K562 (cell line): ENCODE data around the gene BRWD1. TPM values are rescaled to one million over a fixed set of nuclear protein-coding genes. Genes with fewer than 3 reads are reported as not detected.

Experiments used
- ARID1B ChIP-seq: fragments of 450-650 bp; IDR thresholded peaks from 2 replicates; pipeline ENCODE4 v1.6.1; 2016; ENCODE audit warnings: antibody characterized with exemption, mild to moderate bottlenecking, inconsistent platforms
- CBFA2T2 ChIP-seq: fragments of 450-650 bp; conservative IDR thresholded peaks from 2 replicates; pipeline ENCODE4 v1.6.1; 2017; ENCODE audit warnings: mild to moderate bottlenecking
- CBX2 ChIP-seq: fragments of 200-600 bp; sonication (generic); IDR thresholded peaks from one replicate; pipeline ENCODE4 v1.6.1; 2012; ENCODE audit warnings: mild to moderate bottlenecking, low read length, inconsistent platforms; ENCODE audit not compliant: insufficient read depth, poor library complexity, severe bottlenecking
- CREBBP ChIP-seq: IDR thresholded peaks from one replicate; pipeline ENCODE4 v1.6.1; 2012; ENCODE audit warnings: low read depth, mild to moderate bottlenecking, control low read depth, inconsistent platforms, low read length
- DMBX1 ChIP-seq: fragments of 250-450 bp; sonication (Bioruptor Pico); IDR thresholded peaks from 2 replicates; pipeline ENCODE4 v1.8.0; 2022; ENCODE audit warnings: inconsistent platforms, mild to moderate bottlenecking, moderate library complexity, borderline replicate concordance
- JUNB ChIP-seq: fragments of 450-650 bp; formaldehyde crosslinking; conservative IDR thresholded peaks from 2 replicates; pipeline ENCODE4 v1.4.0; 2020; ENCODE audit warnings: mild to moderate bottlenecking
- KDM4B ChIP-seq, 2 experiments: fragments of 450-650 bp in 1 of 2; sonication (generic) in 1 of 2; IDR thresholded peaks; 2 replicates each; pipeline ENCODE4 v1.6.1; 2016 to 2017; ENCODE audit warnings: borderline replicate concordance in 2 of 2, antibody characterized with exemption in 1 of 2, low read depth in 1 of 2, mild to moderate bottlenecking in 1 of 2
- NONO ChIP-seq, 2 experiments: fragments of 200-400 bp in 1 of 2; fragments of 450-650 bp in 1 of 2; formaldehyde crosslinking in 1 of 2; IDR thresholded peaks; 2 replicates each; pipeline ENCODE4 v1.6.1; 2017; ENCODE audit warnings: low read depth in 2 of 2, mild to moderate bottlenecking in 2 of 2, moderate library complexity in 2 of 2, low read length in 1 of 2
- PREB ChIP-seq: sonication (generic); formaldehyde crosslinking; IDR thresholded peaks from 2 replicates; pipeline ENCODE4 v1.8.1; 2023; ENCODE audit warnings: mild to moderate bottlenecking, missing genetic modification reagents
- RBM15 ChIP-seq: fragments of 200-400 bp; formaldehyde crosslinking; IDR thresholded peaks from 2 replicates; pipeline ENCODE4 v1.6.1; 2018; ENCODE audit warnings: mild to moderate bottlenecking, low read length, moderate library complexity; ENCODE audit not compliant: insufficient read depth
- RFX7 ChIP-seq: fragments of 250-450 bp; sonication (Bioruptor Pico); IDR thresholded peaks from 2 replicates; pipeline ENCODE4 v1.5.1; 2021; ENCODE audit warnings: mild to moderate bottlenecking
- TAL1 ChIP-seq: fragments of 450-650 bp; IDR thresholded peaks from 2 replicates; pipeline ENCODE4 v1.6.1; 2016; ENCODE audit warnings: mild to moderate bottlenecking
- U2AF1 ChIP-seq: fragments of 200-400 bp; formaldehyde crosslinking; optimal IDR thresholded peaks from 2 replicates; pipeline ENCODE3; 2017; ENCODE audit warnings: mild to moderate bottlenecking, low read depth, low read length, moderate library complexity
- ZBTB1 ChIP-seq: sonication (generic); formaldehyde crosslinking; IDR thresholded peaks from 2 replicates; pipeline ENCODE4 v1.8.1; 2023; ENCODE audit warnings: missing genetic modification reagents, low read depth, mild to moderate bottlenecking, borderline replicate concordance
- ZBTB17 ChIP-seq: fragments of 450-650 bp; formaldehyde crosslinking; IDR thresholded peaks from 2 replicates; pipeline ENCODE4 v1.4.0; 2020; ENCODE audit warnings: mild to moderate bottlenecking
- ZFP30 ChIP-seq: fragments of 250-450 bp; sonication (Bioruptor Pico); IDR thresholded peaks from 2 replicates; pipeline ENCODE4 v1.8.0; 2022; ENCODE audit warnings: moderate library complexity, mild to moderate bottlenecking, inconsistent platforms, borderline replicate concordance
- ZNF592 ChIP-seq: fragments of 450-650 bp; IDR thresholded peaks from 2 replicates; pipeline ENCODE4 v1.6.1; 2017; ENCODE audit warnings: antibody characterized with exemption, mild to moderate bottlenecking
- ZNF76 ChIP-seq: fragments of 250-450 bp; sonication (Bioruptor Pico); IDR thresholded peaks from 2 replicates; pipeline ENCODE4 v1.4.0; 2020; ENCODE audit warnings: mild to moderate bottlenecking, moderate library complexity, borderline replicate concordance
- polyA plus RNA-seq, 8 experiments: library from polyadenylated mRNA; depleted of rRNA in 4 of 8; stranded (reverse) in 5 of 8; unstranded in 3 of 8; fragments of >200 nt; fragmentation: Nextera tagmentation in 2 of 8; fragmentation: Illumina TruSeq in 1 of 8; extraction: Ambion mirVana in 2 of 8; extraction: Trizol in 1 of 8; gene quantifications; 2 replicates each; pipeline versions ENCODE4 v1.2.1 to v1.2.3, GENCODE V29; 2011 to 2014; ENCODE audit warnings: inconsistent platforms in 1 of 8, missing spikeins in 1 of 8
- total RNA-seq, 7 experiments: library from RNA; depleted of rRNA in 6 of 7; stranded (reverse); fragments of >200 nt in 6 of 7; fragmentation: Illumina TruSeq in 2 of 7; extraction: Trizol in 2 of 7; gene quantifications; 2 replicates each; pipeline versions ENCODE4 v1.2.1 to v1.2.3, GENCODE V29; 2011 to 2021; ENCODE audit warnings: low replicate concordance in 1 of 7
- TF ChIP-seq, protein P1 (sequence below): fragments of 250-450 bp; sonication (Bioruptor Pico); IDR thresholded peaks from 2 replicates; pipeline ENCODE4 v1.5.0; 2021

Gene BRWD1
- total and polyA plus RNA-seq, 9 of the 15 experiments (the other 6 are each of a cell fraction or from before 2014, with no cell fraction given) = 10.1 to 60.2 (median 34.1) TPM

GRCh38 chr21:39183272-39184049 lies 130.0 kb downstream of the BRWD1 start, which contains the start of gene PSMG1 (continued):
- TF ChIP-seq RFX7 (CRISPR knock-in tag) = 0 out of 2 replicates have a peak, but pooled peaks have one; percentile 78
- TF ChIP-seq TAL1 = 0 out of 2 replicates have a peak, but pooled peaks have one; percentile 3
- no peak for TF ChIP-seq RBM15
- no peak for TF ChIP-seq ZNF76 (CRISPR knock-in tag)
- TF ChIP-seq CBFA2T2 = no peak
- peak; percentile 98 for TF ChIP-seq U2AF1
- no peak for TF ChIP-seq JUNB (CRISPR knock-in tag)
- no peak for TF ChIP-seq CREBBP
- TF ChIP-seq NONO (IDR thresholded peaks at IDR 0.05; ENCODE audit: low read depth in 2 of 2, low read length in 1 of 2) = peak; percentile 61 to 76; a peak in 3 of 4 replicates
- no peak for TF ChIP-seq ZFP30 (CRISPR knock-in tag)
- no peak for TF ChIP-seq PREB (CRISPR knock-in tag)
- TF ChIP-seq ARID1B = peak; percentile 56; the same call in 1 of the 2 replicates
- TF ChIP-seq ZNF592 = 0 out of 2 replicates have a peak, but pooled peaks have one; percentile 10
- TF ChIP-seq DMBX1 = no peak
- no peak for TF ChIP-seq CBX2
- TF ChIP-seq KDM4B (IDR thresholded peaks at IDR 0.05; ENCODE audit: borderline replicate concordance in 2 of 2, low read depth in 1 of 2) = peak in 1 of 2 experiments; percentile 24; a peak in 1 of 4 replicates
- peak; percentile 85 for TF ChIP-seq ZBTB17
- TF ChIP-seq ZBTB1 (CRISPR knock-in tag) = peak; percentile 18
- TF ChIP-seq, protein P1, sequence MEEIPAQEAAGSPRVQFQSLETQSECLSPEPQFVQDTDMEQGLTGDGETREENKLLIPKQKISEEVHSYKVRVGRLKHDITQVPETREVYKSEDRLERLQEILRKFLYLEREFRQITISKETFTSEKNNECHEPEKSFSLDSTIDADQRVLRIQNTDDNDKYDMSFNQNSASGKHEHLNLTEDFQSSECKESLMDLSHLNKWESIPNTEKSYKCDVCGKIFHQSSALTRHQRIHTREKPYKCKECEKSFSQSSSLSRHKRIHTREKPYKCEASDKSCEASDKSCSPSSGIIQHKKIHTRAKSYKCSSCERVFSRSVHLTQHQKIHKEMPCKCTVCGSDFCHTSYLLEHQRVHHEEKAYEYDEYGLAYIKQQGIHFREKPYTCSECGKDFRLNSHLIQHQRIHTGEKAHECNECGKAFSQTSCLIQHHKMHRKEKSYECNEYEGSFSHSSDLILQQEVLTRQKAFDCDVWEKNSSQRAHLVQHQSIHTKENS (CRISPR knock-in tag) = no peak
